Thyroid gland (tissue), 4 donors: Measurements from ENCODE around the gene LLCFC1. TPM values are rescaled to one million over a fixed set of nuclear protein-coding genes. Genes with fewer than 3 reads are reported as not detected.

Experiments
- DNase-seq, 2 donors: peaks; one replicate each; pipeline ENCODE4 v3.0.0-alpha.2; 2019
- H3K27ac ChIP-seq, 3 donors: fragments of 200-600 bp; sonication (generic); 1 replicate in 2 of 3; 2 replicates in 1 of 3; pipeline ENCODE4 v1.5.1; 2016 to 2019; ENCODE audit warnings: mild to moderate bottlenecking in 1 of 3, moderate library complexity in 1 of 3
- H3K27me3 ChIP-seq: fragments of 200-600 bp; sonication (generic); one replicate; pipeline ENCODE4 v1.5.1; 2019
- H3K36me3 ChIP-seq, 2 donors: fragments of 200-600 bp; sonication (generic); one replicate each; pipeline ENCODE4 v1.5.1; 2016 to 2019
- H3K4me1 ChIP-seq, 2 donors: fragments of 200-600 bp; sonication (generic); one replicate each; pipeline ENCODE4 v1.5.1; 2017 to 2019
- H3K4me3 ChIP-seq, 3 donors: fragments of 200-600 bp; sonication (generic); replicated peaks in 1 of 3; 1 replicate in 2 of 3; 2 replicates in 1 of 3; pipeline ENCODE4 v1.5.1; 2016; ENCODE audit warnings: mild to moderate bottlenecking in 1 of 3
- H3K9me3 ChIP-seq: fragments of 200-600 bp; sonication (generic); one replicate; pipeline ENCODE4 v1.5.1; 2017
- POLR2A ChIP-seq, 2 donors: fragments of 450-650 bp; IDR thresholded peaks; one replicate each; pipeline ENCODE4 v1.6.1; 2017; ENCODE audit warnings: antibody characterized with exemption in 2 of 2, mild to moderate bottlenecking in 2 of 2, moderate library complexity in 1 of 2
- WGBS, 2 donors: methylation state at CpG; one replicate each; pipeline ENCODE4 v1.1.5; 2017; 5-methylcytosine and 5-hydroxymethylcytosine counted together
- intact Hi-C: fragments of 100-400 bp; cut with DNase I; formaldehyde crosslinking; loops from one replicate; pipeline ENCODE4 v1.15.1; 2023
- total RNA-seq, 4 donors: library from RNA; depleted of rRNA; stranded (reverse); fragments of >200 nt; gene quantifications; one replicate each; pipeline ENCODE4 v1.2.3, GENCODE V29; 2016
- TF ChIP-seq, protein P1 (sequence below), 6 experiments: fragments of 200-600 bp in 3 of 6; fragments of 450-650 bp in 3 of 6; sonication (generic) in 3 of 6; IDR thresholded peaks; one replicate each; pipeline ENCODE4 v1.5.1; 2016 to 2019; ENCODE audit warnings: antibody characterized with exemption in 6 of 6, mild to moderate bottlenecking in 2 of 6, inconsistent platforms in 1 of 6, moderate library complexity in 1 of 6

The LLCFC1 gene
- total RNA-seq, 4 donors from 2014 or later = 0.67 TPM; not detected in 3

DNA sequence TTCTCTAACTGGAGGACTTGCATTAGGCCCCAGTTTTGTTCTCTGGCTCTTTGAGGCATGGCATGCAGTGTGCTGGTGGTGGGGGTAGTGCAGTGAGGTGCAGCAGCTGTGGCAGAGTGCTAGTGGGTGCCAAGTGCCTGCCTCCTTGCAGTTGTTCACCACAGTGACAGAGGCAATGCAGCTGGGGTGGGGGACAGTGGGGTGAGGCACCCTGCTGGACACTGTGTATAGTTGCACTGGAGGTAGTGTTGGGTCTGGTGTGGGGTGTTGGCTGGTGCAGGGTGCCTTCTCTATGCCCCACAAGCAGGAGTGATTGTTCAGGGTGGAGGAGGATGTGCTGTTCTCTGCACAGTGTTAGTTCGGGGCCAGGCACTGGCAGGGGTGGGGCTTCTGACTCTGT is 44.5 kb downstream of the LLCFC1 start:
- 71 to 86% methylated on average over 1 of the region's 1 CpG for WGBS, 2 donors
- intact Hi-C loops = no loop called here
- H3K27ac ChIP-seq = no peak overlapping the region
- H3K27me3 ChIP-seq = no peaks in the 10 kb centered on the region
- H3K36me3 ChIP-seq = no peaks in the 10 kb centered on the region
- no peaks in the 10 kb centered on the region for H3K4me1 ChIP-seq
- no peaks in the 10 kb centered on the region for H3K9me3 ChIP-seq
- TF ChIP-seq, protein P1, sequence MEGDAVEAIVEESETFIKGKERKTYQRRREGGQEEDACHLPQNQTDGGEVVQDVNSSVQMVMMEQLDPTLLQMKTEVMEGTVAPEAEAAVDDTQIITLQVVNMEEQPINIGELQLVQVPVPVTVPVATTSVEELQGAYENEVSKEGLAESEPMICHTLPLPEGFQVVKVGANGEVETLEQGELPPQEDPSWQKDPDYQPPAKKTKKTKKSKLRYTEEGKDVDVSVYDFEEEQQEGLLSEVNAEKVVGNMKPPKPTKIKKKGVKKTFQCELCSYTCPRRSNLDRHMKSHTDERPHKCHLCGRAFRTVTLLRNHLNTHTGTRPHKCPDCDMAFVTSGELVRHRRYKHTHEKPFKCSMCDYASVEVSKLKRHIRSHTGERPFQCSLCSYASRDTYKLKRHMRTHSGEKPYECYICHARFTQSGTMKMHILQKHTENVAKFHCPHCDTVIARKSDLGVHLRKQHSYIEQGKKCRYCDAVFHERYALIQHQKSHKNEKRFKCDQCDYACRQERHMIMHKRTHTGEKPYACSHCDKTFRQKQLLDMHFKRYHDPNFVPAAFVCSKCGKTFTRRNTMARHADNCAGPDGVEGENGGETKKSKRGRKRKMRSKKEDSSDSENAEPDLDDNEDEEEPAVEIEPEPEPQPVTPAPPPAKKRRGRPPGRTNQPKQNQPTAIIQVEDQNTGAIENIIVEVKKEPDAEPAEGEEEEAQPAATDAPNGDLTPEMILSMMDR (IDR thresholded peaks at IDR 0.05) = no peak
- no peak for TF ChIP-seq POLR2A (IDR thresholded peaks at IDR 0.05)
- peak in 1 of 2 donors; percentile 3 for DNase-seq
- no peak overlapping the region for H3K4me3 ChIP-seq

DNA sequence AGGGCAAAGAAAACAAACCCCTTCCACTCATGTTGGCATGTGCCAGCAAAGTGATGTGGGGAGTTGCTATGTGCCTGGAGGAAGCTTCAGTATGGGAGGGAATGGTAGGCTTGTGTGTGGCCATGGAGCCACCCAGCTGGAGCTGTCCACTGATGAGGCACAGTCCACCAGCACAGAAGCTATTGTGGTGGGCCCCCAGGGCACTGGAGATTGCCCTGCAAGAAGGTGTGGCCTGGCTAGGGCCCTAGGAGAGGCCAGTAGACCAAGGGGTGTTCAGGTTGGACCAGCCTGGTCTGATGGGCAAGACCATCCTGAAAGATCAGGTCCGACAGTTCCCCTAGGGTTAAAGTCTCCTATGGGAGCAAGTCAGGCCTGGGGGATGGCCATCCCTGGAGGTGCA is 45.0 kb downstream of the LLCFC1 start:
- intact Hi-C loops = no loop called here
- DNase-seq = no peak
- Histone ChIP-seq H3K27me3 (no peaks in the 10 kb centered on the region), H3K4me3 (no peak overlapping the region), H3K36me3 (no peaks in the 10 kb centered on the region), H3K9me3 (no peaks in the 10 kb centered on the region), H3K27ac (no peak overlapping the region), H3K4me1 (no peaks in the 10 kb centered on the region)
- 100% methylated on average over 1 of the region's 1 CpG; no CpG with 5 or more reads in 1 of the 2 donors for WGBS, 2 donors
- TF ChIP-seq POLR2A (IDR thresholded peaks at IDR 0.05) = no peak
- TF ChIP-seq, protein P1 (IDR thresholded peaks at IDR 0.05) = no peak

Other genes starting within 250 kb of the LLCFC1 start
- 1 to 10 TPM in 1 of 4 donors, not detected in 3; 1.2 TPM for gene PRSS1, start 190.0 kb upstream of the LLCFC1 start, total RNA-seq
- not detected for gene PRSS2, start 168.5 kb upstream of the LLCFC1 start, total RNA-seq
- 10 to 100 TPM; 20.0 to 46.2 (median 27.4) TPM for gene EPHB6, start 84.4 kb upstream of the LLCFC1 start, total RNA-seq
- gene TRPV6, start 53.7 kb upstream of the LLCFC1 start, total RNA-seq = 1 to 10 TPM in 2 of 4 donors, under 1 TPM in 2; 0.25 to 2.9 (median 1.2) TPM
- gene TRPV5, start 5.7 kb upstream of the LLCFC1 start, total RNA-seq = not detected
- gene KEL, start 22.9 kb downstream of the LLCFC1 start, total RNA-seq = 1 to 10 TPM in 1 of 4 donors, under 1 TPM in 3; 0.29 to 2.0 (median 0.49) TPM
- 1 to 10 TPM in 1 of 4 donors, not detected in 3; 1.2 TPM for gene OR9A2, start 87.6 kb downstream of the LLCFC1 start, total RNA-seq
- gene OR6V1, start 112.9 kb downstream of the LLCFC1 start, total RNA-seq = not detected
- gene PIP, start 192.6 kb downstream of the LLCFC1 start, total RNA-seq = not detected
- gene TAS2R39, start 243.9 kb downstream of the LLCFC1 start, total RNA-seq = not detected